Measurements from ENCODE around the gene PPP6R3.

PPP6R3 gene

GRCh38 chr11:68582416-68583040 lies 122.0 kb downstream of the PPP6R3 start:
- Histone ChIP-seq H3K9me3 (ENCODE audit: control insufficient read depth, insufficient read depth, low read length) (no peaks in the 10 kb centered on the region), H3K36me3 (ENCODE audit: control insufficient read depth, insufficient read depth, low read length) (peaks cover 82% of the 10 kb centered on the region), H3K4me1 (ENCODE audit: control insufficient read depth, insufficient read depth, low read length) (peaks cover 2% of the 10 kb centered on the region; the same call in 1 of the 2 replicates), H3K4me3 (ENCODE audit: low read depth, low read length) (no peak overlapping the region), H3K27ac (ENCODE audit: low read depth, low read length) (peak overlapping the region; percentile 15), H3K9ac (ENCODE audit: low read depth, low read length) (no peak overlapping the region), H3K27me3 (ENCODE audit: control insufficient read depth, insufficient read depth, low read length) (no peaks in the 10 kb centered on the region)

DNA sequence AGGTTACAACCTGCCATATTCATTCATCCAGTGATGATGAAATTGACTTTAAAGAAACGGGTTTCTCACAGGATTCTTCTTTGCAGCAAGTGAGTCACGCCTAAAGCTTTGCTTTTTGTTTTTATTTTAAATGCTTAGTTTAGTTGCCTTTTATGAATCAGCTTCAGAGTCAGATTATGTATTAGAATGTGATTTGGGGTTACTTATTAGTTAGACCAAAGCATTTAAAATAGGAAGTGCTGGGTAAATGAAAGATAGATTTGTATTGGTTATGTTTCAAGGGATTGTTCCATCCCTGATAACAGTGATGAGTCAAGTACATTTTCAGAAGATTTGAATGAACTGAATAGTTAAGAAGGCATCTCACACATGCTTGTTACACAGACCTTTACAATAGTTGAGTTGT lies 122.5 kb downstream of the PPP6R3 start:
- Histone ChIP-seq H3K9me3 (ENCODE audit: control insufficient read depth, insufficient read depth, low read length) (no peaks in the 10 kb centered on the region), H3K4me3 (ENCODE audit: low read depth, low read length) (no peak overlapping the region), H3K27me3 (ENCODE audit: control insufficient read depth, insufficient read depth, low read length) (no peaks in the 10 kb centered on the region), H3K4me1 (ENCODE audit: control insufficient read depth, insufficient read depth, low read length) (peaks cover 2% of the 10 kb centered on the region; the same call in 1 of the 2 replicates), H3K36me3 (ENCODE audit: control insufficient read depth, insufficient read depth, low read length) (peaks cover 82% of the 10 kb centered on the region), H3K9ac (ENCODE audit: low read depth, low read length) (no peak overlapping the region), H3K27ac (ENCODE audit: low read depth, low read length) (no peak overlapping the region)

DNA sequence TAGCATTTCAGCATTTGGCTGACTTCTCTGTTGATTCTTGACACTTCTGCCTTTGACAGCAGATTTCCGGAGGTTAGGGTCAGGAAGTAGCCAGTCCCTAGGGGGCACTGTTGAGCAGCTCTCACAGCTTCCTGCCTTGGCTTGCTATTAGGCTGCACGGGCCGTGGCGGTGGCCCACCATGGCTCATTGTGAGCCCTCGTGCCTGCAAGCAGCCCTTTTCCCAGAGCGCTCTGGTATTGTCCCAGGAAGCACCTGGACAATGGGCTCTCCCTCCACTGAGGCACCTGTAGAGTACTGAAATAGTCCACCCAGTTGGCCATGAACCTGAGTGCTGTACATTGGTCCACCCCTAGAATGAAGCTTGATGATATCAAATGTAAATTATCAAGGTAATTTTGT lies 123.5 kb downstream of the PPP6R3 start:
- Histone ChIP-seq H3K36me3 (ENCODE audit: control insufficient read depth, insufficient read depth, low read length) (peaks cover 76% of the 10 kb centered on the region), H3K4me1 (ENCODE audit: control insufficient read depth, insufficient read depth, low read length) (peaks cover 2% of the 10 kb centered on the region; the same call in 1 of the 2 replicates), H3K4me3 (ENCODE audit: low read depth, low read length) (no peak overlapping the region), H3K27ac (ENCODE audit: low read depth, low read length) (no peak overlapping the region), H3K27me3 (ENCODE audit: control insufficient read depth, insufficient read depth, low read length) (no peaks in the 10 kb centered on the region), H3K9me3 (ENCODE audit: control insufficient read depth, insufficient read depth, low read length) (no peaks in the 10 kb centered on the region), H3K9ac (ENCODE audit: low read depth, low read length) (no peak overlapping the region)

DNA sequence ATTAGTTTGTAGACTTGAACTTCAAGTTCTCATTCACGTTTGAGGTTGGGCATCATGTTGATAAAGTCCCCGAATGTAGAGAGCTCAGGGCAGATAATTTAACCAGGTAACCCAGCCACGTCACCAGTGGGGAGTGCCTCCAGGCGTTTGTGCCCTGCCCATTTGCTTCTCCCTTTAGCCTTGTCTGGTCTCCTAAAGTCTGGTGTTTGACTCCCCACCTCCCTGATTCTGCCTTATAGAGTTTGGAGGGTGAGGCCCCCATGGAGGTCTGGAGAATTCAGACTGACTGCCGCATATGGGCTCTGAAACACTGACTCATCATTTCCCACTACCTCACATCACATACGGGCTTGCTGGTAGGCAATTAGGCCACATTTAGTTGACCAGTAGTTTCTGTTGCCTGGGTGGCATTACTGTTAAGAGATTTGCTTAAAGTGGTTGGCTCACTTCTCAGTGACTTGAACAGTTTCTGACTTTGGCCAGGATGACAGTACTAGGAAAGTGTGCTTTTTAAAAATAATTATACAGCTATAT lies 124.5 kb downstream of the PPP6R3 start:
- Histone ChIP-seq H3K9me3 (ENCODE audit: control insufficient read depth, insufficient read depth, low read length) (no peaks in the 10 kb centered on the region), H3K9ac (ENCODE audit: low read depth, low read length) (no peak overlapping the region), H3K27ac (ENCODE audit: low read depth, low read length) (no peak overlapping the region), H3K27me3 (ENCODE audit: control insufficient read depth, insufficient read depth, low read length) (no peaks in the 10 kb centered on the region), H3K4me1 (ENCODE audit: control insufficient read depth, insufficient read depth, low read length) (peaks cover 2% of the 10 kb centered on the region; the same call in 1 of the 2 replicates), H3K36me3 (ENCODE audit: control insufficient read depth, insufficient read depth, low read length) (peaks cover 75% of the 10 kb centered on the region), H3K4me3 (ENCODE audit: low read depth, low read length) (no peak overlapping the region)

- no peak overlapping the region for H3K9ac ChIP-seq (ENCODE audit: low read depth, low read length)
- no peaks in the 10 kb centered on the region for H3K9me3 ChIP-seq (ENCODE audit: control insufficient read depth, insufficient read depth, low read length)
- no peaks in the 10 kb centered on the region for H3K27me3 ChIP-seq (ENCODE audit: control insufficient read depth, insufficient read depth, low read length)
- no peak overlapping the region for H3K27ac ChIP-seq (ENCODE audit: low read depth, low read length)
- H3K4me1 ChIP-seq (ENCODE audit: control insufficient read depth, insufficient read depth, low read length), result no peaks in the 10 kb centered on the region
- H3K36me3 ChIP-seq (ENCODE audit: control insufficient read depth, insufficient read depth, low read length), result peaks cover 88% of the 10 kb centered on the region
- H3K4me3 ChIP-seq (ENCODE audit: low read depth, low read length), result no peak overlapping the region
These were observed 129.1 kb downstream of the PPP6R3 start for GRCh38 chr11:68589547-68590216.

GRCh38 chr11:68591719-68592118 lies 131.2 kb downstream of the PPP6R3 start:
- H3K4me3 ChIP-seq (ENCODE audit: low read depth, low read length), result no peak overlapping the region
- H3K9me3 ChIP-seq (ENCODE audit: control insufficient read depth, insufficient read depth, low read length), result no peaks in the 10 kb centered on the region
- H3K4me1 ChIP-seq (ENCODE audit: control insufficient read depth, insufficient read depth, low read length), result no peaks in the 10 kb centered on the region
- no peak overlapping the region for H3K27ac ChIP-seq (ENCODE audit: low read depth, low read length)
- H3K36me3 ChIP-seq (ENCODE audit: control insufficient read depth, insufficient read depth, low read length), result peaks cover 85% of the 10 kb centered on the region
- no peaks in the 10 kb centered on the region for H3K27me3 ChIP-seq (ENCODE audit: control insufficient read depth, insufficient read depth, low read length)
- no peak overlapping the region for H3K9ac ChIP-seq (ENCODE audit: low read depth, low read length)

DNA sequence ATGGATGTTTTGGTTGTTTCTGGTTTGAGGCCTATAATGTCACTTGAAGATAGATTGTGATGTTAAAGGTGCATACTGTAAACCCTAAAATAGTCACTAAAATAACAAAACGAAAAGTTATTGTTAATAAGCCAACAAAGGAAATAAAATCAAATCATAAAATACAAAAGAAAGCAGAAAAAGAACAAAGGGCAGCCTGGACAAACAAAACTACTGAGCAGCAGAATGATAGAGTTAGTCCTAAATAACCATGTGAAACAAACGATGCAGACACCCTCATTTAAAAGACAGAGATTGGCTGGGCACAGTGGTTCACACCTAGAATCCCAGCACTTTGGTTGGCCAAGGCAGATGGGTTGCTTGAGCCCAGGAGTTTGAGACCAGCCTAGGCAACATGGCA lies 132.9 kb downstream of the PPP6R3 start:
- Histone ChIP-seq H3K36me3 (ENCODE audit: control insufficient read depth, insufficient read depth, low read length) (peaks cover 89% of the 10 kb centered on the region), H3K4me3 (ENCODE audit: low read depth, low read length) (no peak overlapping the region), H3K9me3 (ENCODE audit: control insufficient read depth, insufficient read depth, low read length) (no peaks in the 10 kb centered on the region), H3K4me1 (ENCODE audit: control insufficient read depth, insufficient read depth, low read length) (no peaks in the 10 kb centered on the region), H3K27me3 (ENCODE audit: control insufficient read depth, insufficient read depth, low read length) (no peaks in the 10 kb centered on the region), H3K9ac (ENCODE audit: low read depth, low read length) (no peak overlapping the region), H3K27ac (ENCODE audit: low read depth, low read length) (no peak overlapping the region)

GRCh38 chr11:68594123-68594522 lies 133.6 kb downstream of the PPP6R3 start:
- Histone ChIP-seq H3K9ac (ENCODE audit: low read depth, low read length) (no peak overlapping the region), H3K36me3 (ENCODE audit: control insufficient read depth, insufficient read depth, low read length) (peaks cover 92% of the 10 kb centered on the region), H3K27me3 (ENCODE audit: control insufficient read depth, insufficient read depth, low read length) (no peaks in the 10 kb centered on the region), H3K4me1 (ENCODE audit: control insufficient read depth, insufficient read depth, low read length) (no peaks in the 10 kb centered on the region), H3K4me3 (ENCODE audit: low read depth, low read length) (no peak overlapping the region), H3K9me3 (ENCODE audit: control insufficient read depth, insufficient read depth, low read length) (no peaks in the 10 kb centered on the region), H3K27ac (ENCODE audit: low read depth, low read length) (no peak overlapping the region)

DNA sequence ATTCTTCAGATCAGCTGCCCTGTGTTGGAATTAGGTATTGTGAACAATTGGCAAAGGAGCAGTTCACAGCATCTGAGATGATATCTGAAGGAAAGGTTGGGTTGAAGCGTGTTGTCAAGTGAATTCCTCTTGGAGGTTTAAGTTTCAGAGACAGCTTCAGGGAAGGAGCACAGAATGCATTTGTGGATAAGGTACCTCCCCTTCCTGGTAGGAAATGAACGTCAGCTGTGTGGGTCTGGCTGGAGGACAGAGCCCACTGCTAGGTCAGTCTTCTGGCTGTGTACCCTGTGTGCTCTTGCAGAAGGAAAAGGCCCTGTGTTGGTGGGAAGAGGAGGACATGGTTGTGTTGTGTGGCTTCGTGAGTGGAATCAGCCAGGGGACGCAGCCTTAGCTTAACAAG lies 135.7 kb downstream of the PPP6R3 start:
- H3K36me3 ChIP-seq (ENCODE audit: control insufficient read depth, insufficient read depth, low read length), result peaks cover 91% of the 10 kb centered on the region
- no peaks in the 10 kb centered on the region for H3K4me1 ChIP-seq (ENCODE audit: control insufficient read depth, insufficient read depth, low read length)
- H3K27me3 ChIP-seq (ENCODE audit: control insufficient read depth, insufficient read depth, low read length), result no peaks in the 10 kb centered on the region
- H3K9me3 ChIP-seq (ENCODE audit: control insufficient read depth, insufficient read depth, low read length), result no peaks in the 10 kb centered on the region
- H3K4me3 ChIP-seq (ENCODE audit: low read depth, low read length), result no peak overlapping the region
- H3K9ac ChIP-seq (ENCODE audit: low read depth, low read length), result no peak overlapping the region
- H3K27ac ChIP-seq (ENCODE audit: low read depth, low read length), result no peak overlapping the region

- no peak overlapping the region for H3K27ac ChIP-seq (ENCODE audit: low read depth, low read length)
- no peaks in the 10 kb centered on the region for H3K9me3 ChIP-seq (ENCODE audit: control insufficient read depth, insufficient read depth, low read length)
- no peak overlapping the region for H3K4me3 ChIP-seq (ENCODE audit: low read depth, low read length)
- no peaks in the 10 kb centered on the region for H3K27me3 ChIP-seq (ENCODE audit: control insufficient read depth, insufficient read depth, low read length)
- H3K36me3 ChIP-seq (ENCODE audit: control insufficient read depth, insufficient read depth, low read length), result peaks cover 91% of the 10 kb centered on the region
- H3K4me1 ChIP-seq (ENCODE audit: control insufficient read depth, insufficient read depth, low read length), result no peaks in the 10 kb centered on the region
- H3K9ac ChIP-seq (ENCODE audit: low read depth, low read length), result no peak overlapping the region
These were observed 138.5 kb downstream of the PPP6R3 start for GRCh38 chr11:68598816-68599653.

DNA sequence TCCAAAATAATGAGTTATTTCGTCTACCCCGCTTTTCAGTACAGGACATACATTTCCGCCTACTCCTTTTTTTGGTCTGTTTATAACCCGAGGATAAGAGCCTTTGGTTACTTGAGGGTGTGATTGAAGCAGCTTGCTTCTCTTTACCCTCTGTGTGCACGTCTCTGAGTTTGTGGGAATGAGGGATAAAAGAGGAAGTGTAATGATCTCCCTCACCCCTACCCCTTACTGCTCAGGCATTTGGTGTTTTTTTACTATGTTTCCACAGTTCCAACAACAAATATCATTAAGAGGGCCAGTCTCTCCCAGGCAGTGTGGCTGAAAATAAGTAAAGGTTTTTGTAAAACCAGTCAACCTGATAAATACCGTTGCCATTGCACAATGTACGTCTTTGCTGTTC lies 140.6 kb downstream of the PPP6R3 start:
- Histone ChIP-seq H3K9me3 (ENCODE audit: control insufficient read depth, insufficient read depth, low read length) (no peaks in the 10 kb centered on the region), H3K4me3 (ENCODE audit: low read depth, low read length) (no peak overlapping the region), H3K27ac (ENCODE audit: low read depth, low read length) (no peak overlapping the region), H3K27me3 (ENCODE audit: control insufficient read depth, insufficient read depth, low read length) (no peaks in the 10 kb centered on the region), H3K4me1 (ENCODE audit: control insufficient read depth, insufficient read depth, low read length) (no peaks in the 10 kb centered on the region), H3K9ac (ENCODE audit: low read depth, low read length) (no peak overlapping the region), H3K36me3 (ENCODE audit: control insufficient read depth, insufficient read depth, low read length) (peaks cover 97% of the 10 kb centered on the region)

All from HUES48 (cell line).